Measurements from ENCODE around the gene ACLY. TPM values are rescaled to one million over a fixed set of nuclear protein-coding genes. Genes with fewer than 3 reads are reported as not detected.

Gene ACLY
- total and polyA plus RNA-seq, 2 experiments from 2014 or later: 101 to 157 TPM

DNA sequence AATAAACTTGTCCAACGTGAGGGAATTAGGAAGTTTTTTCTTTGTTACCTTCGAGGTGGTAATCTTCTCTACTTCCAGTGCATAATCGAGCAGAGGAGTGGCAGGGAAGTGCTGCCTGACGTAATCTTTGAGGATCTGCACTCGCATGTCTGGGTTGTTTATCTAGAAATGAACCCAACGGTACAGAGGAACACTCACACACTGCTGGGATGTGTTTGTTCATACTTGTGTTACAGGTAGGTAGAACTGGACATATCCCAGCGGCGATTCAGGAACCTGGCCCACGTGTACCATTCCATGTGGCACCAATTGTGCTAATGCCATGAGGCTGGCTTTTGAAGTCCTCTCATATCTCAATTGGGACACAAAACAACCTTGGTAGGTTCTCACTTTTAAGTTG is 49.3 kb downstream of the ACLY start:
- Histone ChIP-seq H3K36me3 (replicated peaks; ENCODE audit: insufficient read depth, low read depth) (no peaks in the 10 kb centered on the region), H3K9me3 (ENCODE audit: low read depth) (no peaks in the 10 kb centered on the region), H3K79me2 (peaks cover 3% of the 10 kb centered on the region), H3K4me2 (no peak overlapping the region), H2AFZ (no peak overlapping the region), H3K4me3 (no peak overlapping the region), H4K20me1 (ENCODE audit: insufficient read depth, poor library complexity, severe bottlenecking) (peaks cover under 1% of the 10 kb centered on the region), H3K9me2 (replicated peaks; ENCODE audit: insufficient read depth) (no peaks in the 10 kb centered on the region), H3K27ac (peak overlapping the region; percentile 42), H3K4me1 (ENCODE audit: insufficient read depth) (no peaks in the 10 kb centered on the region), H3K27me3 (no peaks in the 10 kb centered on the region)
- WGBS (ENCODE audit: low lambda C conversion rate, missing lambda C conversion rate): 69% methylated on average over 9 of the region's 9 CpGs
- no peak for TF ChIP-seq EZH2phosphoT487 (IDR thresholded peaks at IDR 0.05; ENCODE audit: low read depth, severe bottlenecking, unreplicated experiment)
- no peak for TF ChIP-seq EZH2 (IDR thresholded peaks at IDR 0.05; ENCODE audit: borderline replicate concordance)
- TF ChIP-seq, protein P1, sequence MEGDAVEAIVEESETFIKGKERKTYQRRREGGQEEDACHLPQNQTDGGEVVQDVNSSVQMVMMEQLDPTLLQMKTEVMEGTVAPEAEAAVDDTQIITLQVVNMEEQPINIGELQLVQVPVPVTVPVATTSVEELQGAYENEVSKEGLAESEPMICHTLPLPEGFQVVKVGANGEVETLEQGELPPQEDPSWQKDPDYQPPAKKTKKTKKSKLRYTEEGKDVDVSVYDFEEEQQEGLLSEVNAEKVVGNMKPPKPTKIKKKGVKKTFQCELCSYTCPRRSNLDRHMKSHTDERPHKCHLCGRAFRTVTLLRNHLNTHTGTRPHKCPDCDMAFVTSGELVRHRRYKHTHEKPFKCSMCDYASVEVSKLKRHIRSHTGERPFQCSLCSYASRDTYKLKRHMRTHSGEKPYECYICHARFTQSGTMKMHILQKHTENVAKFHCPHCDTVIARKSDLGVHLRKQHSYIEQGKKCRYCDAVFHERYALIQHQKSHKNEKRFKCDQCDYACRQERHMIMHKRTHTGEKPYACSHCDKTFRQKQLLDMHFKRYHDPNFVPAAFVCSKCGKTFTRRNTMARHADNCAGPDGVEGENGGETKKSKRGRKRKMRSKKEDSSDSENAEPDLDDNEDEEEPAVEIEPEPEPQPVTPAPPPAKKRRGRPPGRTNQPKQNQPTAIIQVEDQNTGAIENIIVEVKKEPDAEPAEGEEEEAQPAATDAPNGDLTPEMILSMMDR (IDR thresholded peaks at IDR 0.05; ENCODE audit: poor library complexity): no peak
- DNase-seq (ENCODE audit: low spot score): no peak

DNA sequence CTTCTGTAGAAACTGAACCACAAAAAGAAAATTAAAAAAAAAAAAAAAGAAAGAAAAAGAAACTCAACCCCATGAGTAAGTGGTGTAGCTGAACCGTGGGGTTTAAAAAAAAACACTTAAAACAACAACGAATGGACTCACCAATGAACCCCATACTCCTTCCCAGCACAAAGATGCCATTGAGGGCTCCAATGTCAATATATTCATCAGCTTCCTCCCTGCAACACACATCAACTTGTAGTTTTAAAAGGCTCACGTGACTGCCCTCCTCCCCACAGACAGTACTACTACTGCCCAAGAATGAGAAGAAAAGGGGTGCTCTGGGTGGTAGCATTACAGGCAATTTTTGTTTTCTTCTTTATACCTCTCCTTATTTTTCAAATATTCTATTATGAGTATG is 50.2 kb downstream of the ACLY start:
- H3K4me2 ChIP-seq: no peak overlapping the region
- no peak for DNase-seq (ENCODE audit: low spot score)
- no peaks in the 10 kb centered on the region for H3K9me2 ChIP-seq (replicated peaks; ENCODE audit: insufficient read depth)
- no peak overlapping the region for H2AFZ ChIP-seq
- 86% methylated on average over 3 of the region's 3 CpGs for WGBS (ENCODE audit: low lambda C conversion rate, missing lambda C conversion rate)
- H3K27me3 ChIP-seq: no peaks in the 10 kb centered on the region
- TF ChIP-seq EZH2phosphoT487 (IDR thresholded peaks at IDR 0.05; ENCODE audit: low read depth, severe bottlenecking, unreplicated experiment): no peak
- TF ChIP-seq EZH2 (IDR thresholded peaks at IDR 0.05; ENCODE audit: borderline replicate concordance): no peak
- TF ChIP-seq, protein P1 (IDR thresholded peaks at IDR 0.05; ENCODE audit: poor library complexity): no peak
- peaks cover 5% of the 10 kb centered on the region for H3K4me1 ChIP-seq (ENCODE audit: insufficient read depth)
- H3K27ac ChIP-seq: no peak overlapping the region
- H3K79me2 ChIP-seq: peaks cover 11% of the 10 kb centered on the region
- no peak overlapping the region for H3K4me3 ChIP-seq
- H3K36me3 ChIP-seq (replicated peaks; ENCODE audit: insufficient read depth, low read depth): no peaks in the 10 kb centered on the region
- H3K9me3 ChIP-seq (ENCODE audit: low read depth): no peaks in the 10 kb centered on the region
- peaks cover 8% of the 10 kb centered on the region for H4K20me1 ChIP-seq (ENCODE audit: insufficient read depth, poor library complexity, severe bottlenecking)

DNA sequence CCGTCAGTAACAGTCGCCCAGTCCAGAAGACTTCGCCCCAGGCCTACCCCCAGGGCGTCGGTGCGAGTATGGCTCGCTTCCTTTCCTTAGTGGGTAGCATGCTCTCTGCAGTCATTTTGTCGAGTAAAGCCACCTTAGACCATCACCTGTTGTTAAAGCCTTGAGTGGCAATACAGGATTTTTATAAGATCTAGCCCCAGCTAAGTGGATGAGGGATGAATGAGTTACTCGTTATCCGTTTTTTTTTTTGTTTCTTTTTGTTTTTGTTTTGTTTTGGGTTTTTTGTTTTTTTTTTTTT is 53.2 kb downstream of the ACLY start:
- Histone ChIP-seq H2AFZ (peak overlapping the region; percentile 39), H3K36me3 (replicated peaks; ENCODE audit: insufficient read depth, low read depth) (no peaks in the 10 kb centered on the region), H3K4me1 (ENCODE audit: insufficient read depth) (peaks cover 9% of the 10 kb centered on the region), H3K4me2 (peak overlapping the region; percentile 71), H3K79me2 (peaks cover 42% of the 10 kb centered on the region), H3K27ac (peak overlapping the region; percentile 36), H3K9me2 (replicated peaks; ENCODE audit: insufficient read depth) (no peaks in the 10 kb centered on the region), H3K9me3 (ENCODE audit: low read depth) (no peaks in the 10 kb centered on the region), H3K4me3 (no peak overlapping the region), H4K20me1 (ENCODE audit: insufficient read depth, poor library complexity, severe bottlenecking) (peaks cover 37% of the 10 kb centered on the region), H3K27me3 (no peaks in the 10 kb centered on the region)
- 14% methylated on average over 10 of the region's 10 CpGs for WGBS (ENCODE audit: low lambda C conversion rate, missing lambda C conversion rate)
- DNase-seq (ENCODE audit: low spot score): no peak
- TF ChIP-seq EZH2phosphoT487 (IDR thresholded peaks at IDR 0.05; ENCODE audit: low read depth, severe bottlenecking, unreplicated experiment) (no peak), EZH2 (IDR thresholded peaks at IDR 0.05; ENCODE audit: borderline replicate concordance) (no peak)
- TF ChIP-seq, protein P1 (IDR thresholded peaks at IDR 0.05; ENCODE audit: poor library complexity): no peak
